Measurements from ENCODE around the gene AQP10.

DNA sequence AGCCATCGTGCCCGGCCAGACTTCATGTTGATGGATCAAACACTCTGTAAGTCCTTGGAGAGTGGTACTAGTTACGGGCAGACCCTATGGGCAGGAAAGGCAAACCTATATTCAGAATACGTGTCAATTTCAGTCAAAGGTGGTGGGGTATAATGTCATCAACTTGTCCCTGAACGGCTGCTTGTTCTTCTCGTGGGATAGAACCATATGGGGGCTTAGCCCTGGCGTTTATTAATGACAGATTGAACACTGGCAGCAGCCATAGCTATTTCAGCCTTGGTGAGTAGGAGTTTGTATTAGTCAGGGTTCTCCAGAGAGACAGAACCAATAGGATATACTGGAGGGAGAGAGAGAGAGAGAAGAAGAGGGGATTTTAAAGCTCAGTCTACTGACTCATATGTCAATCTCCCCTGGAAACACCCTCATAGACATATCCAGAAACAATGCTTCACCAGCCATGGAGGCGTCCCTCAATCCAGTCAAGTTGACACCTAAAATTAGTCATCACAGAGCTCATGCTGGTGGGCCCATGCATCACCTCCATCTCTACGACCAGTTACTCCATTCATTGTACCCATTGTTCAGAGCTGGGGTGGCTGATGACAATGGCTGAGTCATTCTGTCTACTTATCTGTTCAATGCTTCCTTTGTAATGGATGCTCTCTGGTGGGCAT is 16.1 kb upstream of the AQP10 start:
- TF ChIP-seq, protein P1, sequence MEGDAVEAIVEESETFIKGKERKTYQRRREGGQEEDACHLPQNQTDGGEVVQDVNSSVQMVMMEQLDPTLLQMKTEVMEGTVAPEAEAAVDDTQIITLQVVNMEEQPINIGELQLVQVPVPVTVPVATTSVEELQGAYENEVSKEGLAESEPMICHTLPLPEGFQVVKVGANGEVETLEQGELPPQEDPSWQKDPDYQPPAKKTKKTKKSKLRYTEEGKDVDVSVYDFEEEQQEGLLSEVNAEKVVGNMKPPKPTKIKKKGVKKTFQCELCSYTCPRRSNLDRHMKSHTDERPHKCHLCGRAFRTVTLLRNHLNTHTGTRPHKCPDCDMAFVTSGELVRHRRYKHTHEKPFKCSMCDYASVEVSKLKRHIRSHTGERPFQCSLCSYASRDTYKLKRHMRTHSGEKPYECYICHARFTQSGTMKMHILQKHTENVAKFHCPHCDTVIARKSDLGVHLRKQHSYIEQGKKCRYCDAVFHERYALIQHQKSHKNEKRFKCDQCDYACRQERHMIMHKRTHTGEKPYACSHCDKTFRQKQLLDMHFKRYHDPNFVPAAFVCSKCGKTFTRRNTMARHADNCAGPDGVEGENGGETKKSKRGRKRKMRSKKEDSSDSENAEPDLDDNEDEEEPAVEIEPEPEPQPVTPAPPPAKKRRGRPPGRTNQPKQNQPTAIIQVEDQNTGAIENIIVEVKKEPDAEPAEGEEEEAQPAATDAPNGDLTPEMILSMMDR (IDR thresholded peaks at IDR 0.05): no peak
- TF ChIP-seq EP300 (IDR thresholded peaks at IDR 0.05; ENCODE audit: low read depth): no peak
